Activated CD8-positive, alpha-beta T cell treated with anti-CD3 and anti-CD28 coated beads for 36 hours (primary cell): Measurements from ENCODE around the gene OR52J3. TPM values are rescaled to one million over a fixed set of nuclear protein-coding genes. Genes with fewer than 3 reads are reported as not detected.
"Not testable (repeated sequence)": the region's sequence is repeated elsewhere in the genome, so short reads cannot be mapped to it uniquely, and the experiment has no call there.

ENCODE experiments used
- ATAC-seq: fragments of 200-7000 bp; cut with Tn5 transposase; one replicate; pipeline ENCODE4 v1.10.0; 2021; ENCODE audit warnings: mild to moderate bottlenecking, moderate library complexity
- CTCF ChIA-PET: fragments of 350-600 bp; sonication (Branson Sonifier 250); formaldehyde crosslinking; loops from one replicate; lab custom pipeline; 2021; ENCODE audit warnings: antibody characterized with exemption; lab: Charles Lee
- POLR2A ChIA-PET: fragments of 350-600 bp; sonication (Branson Sonifier 250); formaldehyde crosslinking; loops from one replicate; lab custom pipeline; 2021; ENCODE audit warnings: antibody characterized with exemption; lab: Charles Lee
- DNase-seq: peaks from one replicate; pipeline ENCODE4 v3.0.0-alpha.2; 2020
- H3K27ac Mint-ChIP-seq: one replicate; pipeline ENCODE4 v1.8.0; 2021; ENCODE audit warnings: mild to moderate bottlenecking, mixed read lengths
- H3K27me3 Mint-ChIP-seq: one replicate; pipeline ENCODE4 v1.8.0; 2021; ENCODE audit warnings: mixed read lengths
- H3K36me3 Mint-ChIP-seq: one replicate; pipeline ENCODE4 v1.8.0; 2021; ENCODE audit warnings: low read depth, mixed read lengths
- H3K4me1 Mint-ChIP-seq: one replicate; pipeline ENCODE4 v1.8.0; 2021; ENCODE audit warnings: low read depth, mixed read lengths
- H3K4me3 Mint-ChIP-seq: one replicate; pipeline ENCODE4 v1.8.0; 2021; ENCODE audit warnings: mild to moderate bottlenecking, moderate library complexity, mixed read lengths
- H3K9me3 Mint-ChIP-seq: one replicate; pipeline ENCODE4 v1.8.0; 2021; ENCODE audit warnings: mixed read lengths
- CTCF ChIP-seq: fragments of 200-600 bp; IDR thresholded peaks from one replicate; pipeline ENCODE4 v1.8.0; 2022; ENCODE audit warnings: antibody characterized with exemption, mild to moderate bottlenecking
- intact Hi-C: fragments of 100-400 bp; cut with micrococcal nuclease; formaldehyde crosslinking; loops from one replicate; pipeline ENCODE4 v1.10.0; 2022
- total RNA-seq, 2 experiments: library from RNA; stranded (reverse); gene quantifications; one replicate each; pipeline ENCODE4 v1.2.3, GENCODE V29; 2021

OR52J3 gene
- total RNA-seq, 2 experiments from 2014 or later, result not detected

- POLR2A ChIA-PET, result no interaction called here
- no peak for TF ChIP-seq CTCF
- Mint-ChIP-seq H3K9me3 (no peaks in the 10 kb centered on the region), H3K4me1 (no peaks in the 10 kb centered on the region), H3K4me3 (no peak overlapping the region), H3K27ac (no peak overlapping the region), H3K36me3 (no peaks in the 10 kb centered on the region), H3K27me3 (no peaks in the 10 kb centered on the region)
- no peak for ATAC-seq
- CTCF ChIA-PET, result no interaction called here
- intact Hi-C loops, result no loop called here
- no peak for DNase-seq
These were observed 4.2 kb upstream of the OR52J3 start for GRCh38 chr11:5042091-5042490.

GRCh38 chr11:5043380-5043779 is 2.9 kb upstream of the OR52J3 start:
- no peak overlapping the region for H3K27ac Mint-ChIP-seq

GRCh38 chr11:5046754-5047330 is 516 bp downstream of the OR52J3 start:
- no peaks in the 10 kb centered on the region for H3K4me1 Mint-ChIP-seq
- no peak for ATAC-seq
- no peaks in the 10 kb centered on the region for H3K9me3 Mint-ChIP-seq
- no peak overlapping the region for H3K4me3 Mint-ChIP-seq
- ChIA-PET CTCF (no interaction called here), POLR2A (no interaction called here)
- peaks cover 3% of the 10 kb centered on the region for H3K27me3 Mint-ChIP-seq
- H3K36me3 Mint-ChIP-seq, result no peaks in the 10 kb centered on the region
- no peak overlapping the region for H3K27ac Mint-ChIP-seq
- intact Hi-C loops, result no loop called here
- TF ChIP-seq CTCF, result no peak
- no peak for DNase-seq

More at GRCh38 chr11:5043380-5043779, 2.9 kb upstream of the OR52J3 start:
- TF ChIP-seq CTCF, result no peak
- POLR2A ChIA-PET, result no interaction called here
- CTCF ChIA-PET, result no interaction called here
- Mint-ChIP-seq H3K9me3 (no peaks in the 10 kb centered on the region), H3K4me1 (no peaks in the 10 kb centered on the region), H3K4me3 (no peak overlapping the region), H3K27me3 (no peaks in the 10 kb centered on the region), H3K36me3 (no peaks in the 10 kb centered on the region)
- intact Hi-C loops, result no loop called here
- DNase-seq, result no peak
- no peak for ATAC-seq

- H3K36me3 Mint-ChIP-seq, H3K27me3 Mint-ChIP-seq, H3K4me3 Mint-ChIP-seq, ATAC-seq, H3K4me1 Mint-ChIP-seq, intact Hi-C loops, H3K27ac Mint-ChIP-seq, POLR2A ChIA-PET, DNase-seq, CTCF ChIA-PET, H3K9me3 Mint-ChIP-seq: not testable (repeated sequence)
These were observed 12.4 kb downstream of the OR52J3 start for GRCh38 chr11:5058679-5059078.

- Mint-ChIP-seq H3K9me3 (no peaks in the 10 kb centered on the region), H3K27me3 (peaks cover 6% of the 10 kb centered on the region), H3K4me3 (no peak within 1 kb of the TSS), H3K36me3 (no peaks in the 10 kb centered on the region), H3K4me1 (no peaks in the 10 kb centered on the region), H3K27ac (no peak within 1 kb of the TSS)
- DNase-seq (no peak), ATAC-seq (no peak)
- no peak for TF ChIP-seq CTCF
- POLR2A ChIA-PET, result no interaction called here
- CTCF ChIA-PET, result no interaction called here
- intact Hi-C loops, result no loop called here
These were observed 13.1 kb downstream of the OR52J3 start, which contains the start of gene OR52E2 for GRCh38 chr11:5059391-5059790. Gene OR52E2 (minus strand): TSS chr11:5059627. CDS start chr11:5059627, 0 bp downstream.
